Ishikawa (cell line): ENCODE measurements around the gene UBAP2L.

ENCODE experiments used
- CEBPB ChIP-seq: IDR thresholded peaks from 2 replicates; pipeline ENCODE4 v1.6.1; 2012
- CREB1 ChIP-seq: IDR thresholded peaks from 2 replicates; pipeline ENCODE4 v1.6.1; 2012; ENCODE audit warnings: low read depth
- EGR1 ChIP-seq: IDR thresholded peaks from 2 replicates; pipeline ENCODE4 v1.6.1; 2012
- EP300 ChIP-seq: IDR thresholded peaks from 2 replicates; pipeline ENCODE4 v1.6.1; 2012; ENCODE audit warnings: borderline replicate concordance
- FOXM1 ChIP-seq: IDR thresholded peaks from 2 replicates; pipeline ENCODE4 v1.6.1; 2012; ENCODE audit warnings: low read depth, borderline replicate concordance
- MAX ChIP-seq: IDR thresholded peaks from 2 replicates; pipeline ENCODE4 v1.6.1; 2012
- NFIC ChIP-seq: IDR thresholded peaks from 2 replicates; pipeline ENCODE4 v1.6.1; 2012
- RAD21 ChIP-seq: IDR thresholded peaks from 2 replicates; pipeline ENCODE4 v1.6.1; 2012; ENCODE audit warnings: low read depth
- REST ChIP-seq: IDR thresholded peaks from 2 replicates; pipeline ENCODE4 v1.6.1; 2012; ENCODE audit warnings: low read depth, mild to moderate bottlenecking
- TAF1 ChIP-seq: IDR thresholded peaks from 2 replicates; pipeline ENCODE4 v1.6.1; 2012; ENCODE audit warnings: low read depth, mild to moderate bottlenecking
- TCF12 ChIP-seq: IDR thresholded peaks from 2 replicates; pipeline ENCODE4 v1.6.1; 2012; ENCODE audit warnings: low read depth
- TEAD4 ChIP-seq: IDR thresholded peaks from 2 replicates; pipeline ENCODE4 v1.6.1; 2012
- USF1 ChIP-seq: IDR thresholded peaks from 2 replicates; pipeline ENCODE4 v1.6.1; 2012
- YY1 ChIP-seq: IDR thresholded peaks from 2 replicates; pipeline ENCODE4 v1.6.1; 2012; ENCODE audit warnings: low read depth

- no peak for TF ChIP-seq CEBPB
- TF ChIP-seq FOXM1: no peak
- no peak for TF ChIP-seq EP300
- TF ChIP-seq REST: no peak
- no peak for TF ChIP-seq RAD21
- no peak for TF ChIP-seq CREB1
- no peak for TF ChIP-seq YY1
- no peak for TF ChIP-seq EGR1
- TF ChIP-seq MAX: no peak
- no peak for TF ChIP-seq USF1
- no peak for TF ChIP-seq TCF12
- no peak for TF ChIP-seq TEAD4
- no peak for TF ChIP-seq NFIC
- no peak for TF ChIP-seq TAF1
These were observed 42.9 kb downstream of the UBAP2L start for GRCh38 chr1:154263465-154264332.
